ENCODE data around the gene E2F4. TPM values are rescaled to one million over a fixed set of nuclear protein-coding genes. Genes with fewer than 3 reads are reported as not detected.

Gene E2F4
- total RNA-seq, 1 experiment from 2014 or later: 123 TPM

DNA sequence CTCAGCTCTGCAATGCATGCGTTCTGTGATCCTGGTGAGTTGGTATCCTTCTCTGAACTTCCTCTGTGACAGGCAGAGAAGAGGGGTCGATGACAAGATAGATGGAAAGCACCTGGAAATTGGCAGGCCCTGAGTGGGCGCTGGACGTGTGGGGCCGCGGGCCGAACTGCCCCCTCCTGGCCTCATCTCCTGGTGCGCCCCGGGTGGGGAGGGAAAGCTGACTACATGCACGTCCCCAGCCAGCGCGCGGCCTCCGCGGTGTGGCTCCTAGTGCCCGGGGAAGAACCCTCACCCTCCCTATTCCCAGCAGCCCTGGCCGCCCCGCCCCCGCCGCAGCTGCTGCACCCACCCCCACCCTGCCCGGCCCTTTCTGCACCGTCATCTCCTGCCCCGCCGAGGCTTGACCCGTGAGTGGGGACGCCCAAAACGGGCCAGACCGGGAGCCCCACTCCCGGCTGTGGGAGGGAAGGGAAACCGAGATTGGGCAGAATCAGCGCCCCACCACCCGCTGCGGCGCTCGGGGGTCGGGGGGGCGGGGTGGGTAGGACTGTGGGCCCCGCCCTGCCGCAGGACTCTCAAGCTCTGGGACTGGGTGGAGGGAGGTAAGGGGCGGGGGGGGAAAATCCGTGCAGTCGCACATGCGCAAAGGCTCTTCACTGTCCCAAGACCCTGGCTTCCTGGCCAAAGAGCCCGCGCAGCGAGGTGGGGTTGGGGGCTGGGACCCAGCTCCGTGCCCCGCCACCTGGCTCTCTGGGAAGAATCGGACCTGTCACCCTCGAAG lies 21.6 kb upstream of the E2F4 start, which contains the start of gene NOL3:
Gene NOL3 (plus strand): TSS at position 371 of the 781 bp plus-strand sequence.
- in situ Hi-C loops (cut with HindIII; ENCODE audit: low sequenced_read_pairs): no loop called here

DNA sequence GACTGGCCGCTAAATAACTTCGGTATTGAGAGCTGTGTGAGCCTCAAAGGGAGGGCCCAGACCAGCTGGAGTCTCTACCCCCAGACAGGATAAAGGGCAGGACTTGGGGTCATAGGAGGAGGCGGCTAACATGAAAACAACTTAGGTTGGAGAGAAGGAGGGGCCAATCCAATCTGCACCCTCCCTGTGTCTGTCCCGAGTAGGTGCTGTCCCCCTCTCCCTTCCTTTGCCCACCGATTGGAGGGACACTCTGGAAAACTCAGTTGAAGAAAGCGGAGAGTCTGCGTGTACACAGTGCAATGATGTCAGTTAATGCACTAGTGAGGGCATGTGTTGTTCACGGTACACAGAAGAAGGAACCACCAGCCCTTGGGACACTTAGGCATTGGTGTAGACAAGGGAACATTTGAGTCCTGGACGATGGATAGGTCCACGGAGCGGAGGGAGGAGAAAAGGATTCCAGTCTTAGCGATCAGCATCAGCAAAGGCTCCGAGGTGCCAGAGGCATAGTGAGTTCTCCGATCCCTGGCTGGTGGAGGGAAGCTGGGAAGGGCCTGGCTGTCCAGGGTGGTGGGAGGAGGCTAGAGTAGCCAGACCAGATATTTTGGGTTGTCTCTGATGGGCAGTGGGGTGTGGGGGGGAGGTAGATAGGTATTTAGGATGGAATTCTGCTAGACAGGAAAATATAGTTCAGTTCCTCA lies 20.9 kb upstream of the E2F4 start:
- in situ Hi-C loops (cut with HindIII; ENCODE audit: low sequenced_read_pairs): no loop called here
- DNase-seq (ENCODE audit: low spot score): no peak

More for the DNA sequence above, 21.6 kb upstream of the E2F4 start, which contains the start of gene NOL3:
- no peak for DNase-seq (ENCODE audit: low spot score)

DNA sequence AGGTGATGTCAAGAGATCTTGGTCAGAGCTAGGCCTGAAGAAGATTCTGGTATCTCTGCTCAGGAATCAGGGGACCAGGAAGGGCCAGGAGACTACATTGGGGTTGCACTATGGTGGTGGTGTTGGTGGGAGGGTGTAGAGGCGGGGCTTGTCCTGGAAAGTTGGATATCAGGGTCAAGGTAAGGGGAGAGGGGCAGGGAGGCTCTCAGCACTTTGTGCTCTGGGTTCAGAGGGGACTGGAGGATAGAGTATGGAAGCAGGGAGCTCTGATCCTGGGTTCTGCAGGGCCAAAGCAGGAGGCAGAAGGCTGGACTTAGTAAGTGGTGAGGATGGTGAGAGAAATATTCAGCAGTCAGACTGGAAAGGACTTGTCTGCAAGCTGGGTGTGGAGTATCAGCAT lies 18.6 kb upstream of the E2F4 start:
- in situ Hi-C loops (cut with HindIII; ENCODE audit: low sequenced_read_pairs): no loop called here
- DNase-seq (ENCODE audit: low spot score): no peak

DNA sequence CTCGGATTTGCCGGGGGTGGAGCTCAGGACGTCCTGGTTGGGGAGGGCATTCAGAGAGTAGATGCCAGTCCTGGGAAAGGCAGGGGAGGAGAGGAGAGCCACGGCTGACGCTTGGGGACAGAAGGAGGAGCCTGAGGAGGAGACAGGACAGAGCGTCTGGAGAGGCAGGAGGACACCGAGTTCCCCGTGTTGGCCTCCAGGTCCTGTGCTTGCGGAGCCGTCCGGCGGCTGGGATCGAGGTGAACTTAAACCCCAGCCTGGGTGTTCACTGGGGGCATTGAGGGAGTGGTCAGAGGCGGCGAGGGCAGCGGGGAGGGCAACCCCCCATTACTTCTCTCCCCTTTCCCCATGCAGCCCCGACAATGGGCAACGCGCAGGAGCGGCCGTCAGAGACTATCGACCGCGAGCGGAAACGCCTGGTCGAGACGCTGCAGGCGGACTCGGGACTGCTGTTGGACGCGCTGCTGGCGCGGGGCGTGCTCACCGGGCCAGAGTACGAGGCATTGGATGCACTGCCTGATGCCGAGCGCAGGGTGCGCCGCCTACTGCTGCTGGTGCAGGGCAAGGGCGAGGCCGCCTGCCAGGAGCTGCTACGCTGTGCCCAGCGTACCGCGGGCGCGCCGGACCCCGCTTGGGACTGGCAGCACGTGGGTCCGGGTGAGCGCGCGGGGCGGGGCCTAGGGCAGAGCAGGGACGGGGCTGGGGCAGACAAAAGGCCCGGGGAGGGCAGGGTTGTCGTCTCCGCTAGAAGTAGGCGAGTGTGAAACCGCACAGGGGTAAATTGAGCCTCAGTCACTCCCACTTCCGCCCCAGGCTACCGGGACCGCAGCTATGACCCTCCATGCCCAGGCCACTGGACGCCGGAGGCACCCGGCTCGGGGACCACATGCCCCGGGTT lies 17.9 kb upstream of the E2F4 start:
- in situ Hi-C loops (cut with HindIII; ENCODE audit: low sequenced_read_pairs): no loop called here
- peak; percentile 96 for DNase-seq (ENCODE audit: low spot score)

DNA sequence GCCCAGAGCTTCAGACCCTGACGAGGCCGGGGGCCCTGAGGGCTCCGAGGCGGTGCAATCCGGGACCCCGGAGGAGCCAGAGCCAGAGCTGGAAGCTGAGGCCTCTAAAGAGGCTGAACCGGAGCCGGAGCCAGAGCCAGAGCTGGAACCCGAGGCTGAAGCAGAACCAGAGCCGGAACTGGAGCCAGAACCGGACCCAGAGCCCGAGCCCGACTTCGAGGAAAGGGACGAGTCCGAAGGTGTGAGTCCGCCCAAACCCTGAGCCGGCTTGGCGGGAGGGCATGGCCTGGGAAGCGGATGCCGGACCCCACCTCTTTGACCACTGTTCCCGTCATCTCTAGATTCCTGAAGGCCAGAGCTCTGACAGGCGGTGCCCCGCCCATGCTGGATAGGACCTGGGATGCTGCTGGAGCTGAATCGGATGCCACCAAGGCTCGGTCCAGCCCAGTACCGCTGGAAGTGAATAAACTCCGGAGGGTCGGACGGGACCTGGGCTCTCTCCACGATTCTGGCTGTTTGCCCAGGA lies 17.2 kb upstream of the E2F4 start:
- in situ Hi-C loops (cut with HindIII; ENCODE audit: low sequenced_read_pairs): no loop called here
- DNase-seq (ENCODE audit: low spot score): no peak

DNA sequence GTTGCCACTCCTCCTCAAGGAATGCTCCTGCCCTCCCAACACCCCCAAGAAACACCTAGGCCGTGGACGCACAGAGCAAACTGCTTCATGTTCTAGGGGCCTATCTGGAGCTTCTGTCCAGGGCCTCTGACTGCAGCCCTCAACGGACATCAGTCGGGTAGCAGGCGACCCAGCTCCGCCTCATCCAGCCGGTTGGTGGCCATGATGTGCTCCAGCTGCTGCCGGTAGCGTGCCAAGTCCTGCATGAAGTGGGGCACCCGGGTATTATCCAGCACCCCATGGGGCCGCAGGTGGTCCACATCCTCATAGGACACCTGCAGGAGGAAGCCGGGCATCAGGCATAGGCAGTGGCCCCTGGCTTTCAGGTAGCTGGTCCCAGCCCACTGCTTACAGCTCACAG lies 15.3 kb upstream of the E2F4 start:
- in situ Hi-C loops (cut with HindIII; ENCODE audit: low sequenced_read_pairs): no loop called here
- no peak for DNase-seq (ENCODE audit: low spot score)

DNA sequence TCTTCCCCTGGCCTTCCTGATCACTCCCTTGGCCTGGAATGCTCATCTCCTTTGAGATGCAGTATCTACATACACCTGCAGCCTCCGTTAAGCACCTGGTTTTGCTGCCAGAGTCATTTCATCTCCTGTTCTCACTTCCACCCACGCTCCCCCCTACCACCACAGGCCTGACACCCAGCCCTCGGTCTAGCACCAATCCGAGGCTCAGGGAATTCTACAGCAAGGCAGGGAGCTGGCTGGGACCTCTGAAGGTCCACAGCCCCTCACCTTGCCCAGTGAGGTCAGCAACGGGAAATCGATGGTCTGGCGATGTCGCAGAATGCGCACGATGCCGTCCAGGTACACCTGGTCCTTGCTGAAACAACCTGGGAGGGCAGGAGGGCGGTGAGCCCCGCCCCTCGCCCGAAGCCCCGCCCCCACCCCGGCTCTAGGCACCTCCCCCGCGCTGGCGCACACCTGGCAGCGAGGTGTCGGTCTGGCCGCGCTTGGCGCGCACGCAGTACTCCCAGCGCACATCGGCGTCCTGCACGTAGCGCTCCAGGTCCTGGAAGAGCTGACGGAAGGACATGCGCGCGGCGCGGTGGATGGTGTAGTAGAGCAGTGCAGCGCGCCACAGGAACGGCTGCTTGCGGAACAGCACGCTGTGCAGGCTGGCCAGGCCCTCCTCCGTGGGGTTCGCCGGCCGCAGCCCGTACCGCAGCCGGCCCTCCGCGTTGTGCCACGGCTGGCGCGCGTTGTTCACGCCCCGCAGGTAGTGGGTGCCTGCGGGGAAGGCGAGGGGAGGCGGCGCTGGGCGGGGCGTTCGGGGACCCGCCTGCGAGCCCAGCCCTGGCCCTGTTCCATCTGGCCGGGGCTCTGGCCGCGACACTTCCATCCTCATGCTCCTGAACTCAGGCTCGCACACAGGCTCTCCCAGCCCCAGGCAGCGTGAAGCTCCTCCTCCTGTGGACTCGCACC lies 13.9 kb upstream of the E2F4 start:
- peak; percentile 83 for DNase-seq (ENCODE audit: low spot score)
- in situ Hi-C loops (cut with HindIII; ENCODE audit: low sequenced_read_pairs): no loop called here

DNA sequence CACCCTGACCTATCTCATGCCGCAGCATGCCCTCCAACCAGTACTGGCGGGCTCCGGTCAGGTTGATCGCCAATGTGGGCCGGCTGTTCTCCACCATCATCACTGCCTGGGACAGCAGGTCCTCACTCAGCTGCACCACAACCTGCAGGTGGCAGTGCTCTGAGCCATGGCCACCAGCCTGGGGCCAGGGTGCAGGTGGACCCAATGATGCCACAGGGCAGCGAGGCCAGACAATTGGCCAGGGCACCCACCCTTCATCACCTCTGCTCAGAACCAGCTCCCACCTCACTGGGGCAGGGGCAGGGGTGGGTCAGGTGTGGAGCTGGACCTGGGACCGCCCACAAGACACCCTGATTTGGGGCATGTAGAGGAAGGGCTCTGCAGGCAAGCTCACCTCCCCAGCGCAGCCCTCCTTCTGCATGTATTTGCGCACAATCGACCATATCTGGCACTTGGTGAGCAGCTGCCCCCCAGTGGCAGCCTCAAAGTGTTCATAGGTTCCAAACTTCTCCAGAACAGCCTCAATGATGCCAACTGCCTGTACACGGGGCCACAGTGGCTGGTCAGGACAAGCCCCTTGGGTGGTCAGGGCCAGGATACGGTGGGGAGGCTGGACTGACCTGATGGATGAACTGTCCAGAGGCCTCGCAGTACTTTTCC lies 12.4 kb upstream of the E2F4 start:
- in situ Hi-C loops (cut with HindIII; ENCODE audit: low sequenced_read_pairs): no loop called here
- DNase-seq (ENCODE audit: low spot score): no peak

DNA sequence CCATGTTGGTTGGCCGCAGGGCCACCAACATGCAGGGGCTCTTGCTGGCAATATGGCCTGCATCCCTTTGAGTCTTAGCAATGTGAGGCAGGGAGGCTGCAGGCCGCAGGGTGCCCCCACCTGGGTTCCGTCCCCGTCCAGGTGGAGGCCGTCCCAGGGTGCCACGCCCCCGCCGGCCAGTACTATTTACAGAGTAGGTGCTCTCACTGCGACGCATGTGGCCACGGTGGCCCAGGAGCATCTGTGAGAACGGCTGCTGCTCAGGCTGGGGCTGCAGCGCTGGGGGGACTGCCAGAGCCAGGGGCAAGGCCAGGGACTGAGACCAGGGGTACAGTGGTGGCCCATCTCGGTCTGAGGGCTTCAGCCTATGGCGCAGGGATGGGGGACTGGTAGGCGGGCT lies 11.8 kb upstream of the E2F4 start:
- in situ Hi-C loops (cut with HindIII; ENCODE audit: low sequenced_read_pairs): no loop called here

DNA sequence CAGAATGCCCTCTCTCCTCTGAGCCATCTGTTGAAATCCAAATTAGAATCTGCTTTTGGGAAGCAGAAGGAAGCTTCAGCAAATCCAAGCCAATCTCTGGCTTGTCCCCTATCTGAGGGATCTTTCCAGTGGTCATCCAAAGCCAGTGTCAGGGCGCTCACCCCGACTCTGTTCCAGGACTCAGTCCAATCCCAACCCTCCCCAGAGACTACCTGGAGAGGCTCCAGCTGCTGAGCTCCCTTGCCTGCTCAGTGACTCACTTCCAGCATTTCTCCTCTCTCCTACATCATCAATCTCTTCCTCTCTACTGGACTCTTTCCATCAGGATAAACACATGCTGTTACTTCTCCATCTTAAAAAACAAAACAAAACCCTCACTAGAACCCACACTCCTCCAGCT lies 10.6 kb upstream of the E2F4 start:
- peak; percentile 56 for DNase-seq (ENCODE audit: low spot score)
- in situ Hi-C loops (cut with HindIII; ENCODE audit: low sequenced_read_pairs): no loop called here

More for the DNA sequence above, 11.8 kb upstream of the E2F4 start:
- no peak for DNase-seq (ENCODE audit: low spot score)

DNA sequence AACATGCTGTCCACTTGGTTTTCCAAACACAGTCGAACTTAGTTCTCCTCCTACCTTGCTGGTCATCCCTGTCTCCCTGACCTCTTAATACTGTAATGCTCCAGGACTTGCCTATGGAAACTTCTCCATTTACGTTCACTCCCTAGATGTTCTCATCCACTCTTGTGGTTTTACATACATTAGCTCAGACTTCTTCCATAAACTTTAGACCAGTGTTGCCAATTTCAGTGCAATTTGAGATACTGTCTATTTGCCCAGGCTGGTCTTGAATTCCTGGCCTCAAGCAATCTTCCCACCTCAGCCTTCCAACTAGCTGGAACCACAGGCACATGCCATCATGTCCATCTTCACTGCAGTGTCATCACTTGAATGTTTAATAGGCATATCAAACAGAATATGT lies 9.7 kb upstream of the E2F4 start:
- DNase-seq (ENCODE audit: low spot score): no peak
- in situ Hi-C loops (cut with HindIII; ENCODE audit: low sequenced_read_pairs): no loop called here

DNA sequence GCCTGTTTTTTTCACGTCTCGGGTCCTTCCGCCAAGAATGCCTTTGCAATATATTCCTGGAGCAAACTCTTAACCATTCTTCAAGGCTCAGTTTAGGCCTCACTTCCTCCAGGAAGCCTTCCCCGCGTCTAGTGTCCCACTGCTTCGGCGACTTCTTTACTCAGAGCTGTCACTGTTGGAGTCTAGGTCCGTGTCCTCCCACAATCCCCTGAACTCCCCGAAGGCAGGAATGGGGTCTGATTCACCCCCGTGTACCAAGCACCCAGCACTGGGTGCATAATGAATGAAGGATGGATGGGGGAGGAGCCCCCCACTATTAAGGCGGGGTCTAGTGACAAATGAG lies 8.7 kb upstream of the E2F4 start:
- no peak for DNase-seq (ENCODE audit: low spot score)

DNA sequence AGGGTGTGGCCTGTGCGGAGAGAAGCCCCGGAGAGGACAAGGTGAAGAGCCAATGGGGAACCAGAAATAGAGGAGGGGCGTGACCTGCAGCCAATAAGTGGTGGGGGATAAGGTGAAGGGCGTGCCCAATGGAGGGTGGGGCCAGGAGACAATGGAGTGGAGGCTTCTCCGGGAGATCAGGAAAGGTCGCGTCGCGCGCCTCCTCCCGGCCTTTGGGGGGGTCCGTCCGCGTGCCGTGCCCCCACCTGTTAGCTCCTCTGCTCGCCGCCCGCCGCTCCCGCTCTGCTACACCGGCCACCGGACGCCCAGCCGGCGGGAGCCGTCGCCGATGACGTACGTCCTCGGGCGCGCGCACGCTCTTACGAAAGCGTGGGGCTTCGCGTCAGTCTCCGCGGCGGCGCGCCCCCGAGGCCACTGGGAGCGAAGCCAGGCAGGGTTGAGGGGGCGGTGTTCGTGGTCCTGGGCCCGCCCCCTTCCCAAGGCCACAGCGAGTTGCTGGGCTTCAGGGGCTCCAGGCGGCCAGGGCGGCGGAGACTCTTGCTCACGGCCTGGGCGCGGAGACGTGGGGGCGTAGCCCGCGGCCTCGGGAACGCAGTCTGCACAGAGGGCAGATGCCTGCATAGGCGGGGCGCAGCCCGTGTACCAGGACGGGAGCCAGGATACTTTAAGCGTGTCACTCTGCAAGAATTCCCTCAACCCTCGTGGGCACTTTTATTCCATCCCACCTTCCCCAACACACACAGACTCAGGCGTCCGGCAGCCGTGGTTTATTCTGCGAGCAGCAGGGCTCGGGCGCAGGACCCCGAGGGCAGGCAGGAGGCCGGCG lies 8.1 kb upstream of the E2F4 start, which contains the start of gene MATCAP1:
Gene MATCAP1 (minus strand): TSS at position 337 of the 826 bp plus-strand sequence. CDS start 3,353 bp downstream, outside the sequence.
- peak; percentile 100 for DNase-seq (ENCODE audit: low spot score)
- in situ Hi-C loops (cut with HindIII; ENCODE audit: low sequenced_read_pairs): no loop called here

More for the DNA sequence above, 8.7 kb upstream of the E2F4 start:
- in situ Hi-C loops (cut with HindIII; ENCODE audit: low sequenced_read_pairs): no loop called here

DNA sequence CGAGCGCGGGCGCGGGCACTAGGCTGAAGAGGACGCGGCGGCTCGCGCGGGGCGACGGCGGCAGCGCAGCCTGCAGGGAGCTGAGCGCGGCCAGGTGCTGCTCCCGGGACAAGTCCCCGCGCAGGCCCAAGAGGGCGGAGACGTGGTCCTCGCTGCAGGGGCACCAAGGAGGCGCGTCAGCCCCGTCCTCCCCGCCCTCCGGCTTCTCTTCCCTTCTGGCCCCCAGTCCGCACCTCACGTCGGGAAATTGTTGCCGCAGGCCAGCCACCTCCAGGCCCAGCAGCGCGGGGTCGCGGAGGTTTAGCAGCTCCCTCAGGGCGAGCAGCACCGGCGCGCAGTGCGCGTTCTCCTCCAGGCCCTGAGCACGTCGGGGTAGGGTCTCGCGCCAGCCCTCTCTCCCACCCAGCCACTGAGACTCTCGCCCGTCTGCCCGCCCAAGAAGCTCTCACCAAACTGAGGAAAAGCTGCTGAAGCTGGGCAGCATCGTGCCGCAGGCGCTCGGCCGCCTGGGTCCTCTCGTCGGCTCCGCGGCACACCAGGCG lies 7.4 kb upstream of the E2F4 start:
- peak; percentile 61 for DNase-seq (ENCODE audit: low spot score)
- in situ Hi-C loops (cut with HindIII; ENCODE audit: low sequenced_read_pairs): no loop called here

DNA sequence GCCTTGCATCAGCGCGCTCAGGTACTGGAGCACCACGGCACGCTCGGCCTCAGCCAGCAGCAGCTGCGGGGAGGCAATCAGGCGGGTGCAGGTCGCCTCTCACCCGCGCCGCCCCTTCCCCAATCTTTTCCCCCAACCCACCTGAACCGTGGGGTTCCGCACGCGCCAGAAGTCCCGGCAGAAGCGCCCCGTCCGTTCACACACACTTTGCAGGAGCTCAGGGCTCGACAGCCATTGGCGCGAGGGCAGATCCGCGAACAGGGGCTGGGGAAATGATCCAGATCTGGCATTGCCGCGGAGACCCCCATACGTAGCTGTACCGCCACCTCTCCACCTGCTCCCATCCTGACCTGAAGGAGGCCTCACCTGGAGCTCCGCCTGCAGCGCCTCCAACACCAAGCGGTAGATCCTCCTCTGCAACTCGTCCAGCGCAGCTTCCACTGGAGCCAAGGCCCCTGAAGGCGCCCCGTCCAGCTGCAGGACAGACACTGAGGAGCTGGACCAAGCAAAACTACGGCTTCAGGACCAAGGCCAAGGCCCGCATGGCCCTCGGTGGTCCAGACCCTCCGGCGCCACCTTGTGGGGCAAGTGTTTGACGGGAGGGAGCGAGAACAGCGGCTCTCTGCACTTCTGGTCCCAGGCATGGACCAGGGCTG lies 6.8 kb upstream of the E2F4 start:
- DNase-seq (ENCODE audit: low spot score): peak; percentile 82
- in situ Hi-C loops (cut with HindIII; ENCODE audit: low sequenced_read_pairs): no loop called here

DNA sequence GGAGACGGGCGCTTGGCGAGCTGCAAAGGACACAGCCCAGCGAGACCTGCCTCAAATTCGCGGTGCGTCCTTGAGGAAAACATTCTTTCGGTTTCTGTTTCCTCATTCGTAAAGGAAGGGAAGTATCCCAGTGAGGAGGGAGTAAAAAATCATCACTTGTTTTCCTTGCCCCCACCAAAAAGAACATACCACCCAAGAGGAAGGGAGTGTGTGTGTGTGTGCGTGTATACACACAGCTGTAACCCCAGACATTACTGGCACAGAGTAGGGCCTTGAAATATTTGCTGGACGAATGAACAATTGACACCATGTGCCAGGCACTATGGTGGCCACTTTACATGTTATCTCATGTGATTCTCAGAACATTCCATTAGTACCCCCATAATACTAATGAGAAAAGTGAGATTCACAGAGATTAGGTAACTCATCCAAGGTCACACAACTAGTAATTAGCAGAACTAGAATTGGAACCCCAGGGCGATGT lies 6.3 kb upstream of the E2F4 start:
- no peak for DNase-seq (ENCODE audit: low spot score)
- in situ Hi-C loops (cut with HindIII; ENCODE audit: low sequenced_read_pairs): no loop called here

Measured in G401 (cell line).